Gastroesophageal sphincter (tissue), 3 donors: ENCODE data around the gene PZP.
"Not testable (repeated sequence)": the region's sequence is repeated elsewhere in the genome, so short reads cannot be mapped to it uniquely, and the experiment has no call there.

Source experiments
- CTCF ChIP-seq, 4 experiments: fragments of 200-600 bp in 2 of 4; fragments of 450-650 bp in 2 of 4; sonication (generic) in 1 of 4; IDR thresholded peaks; one replicate each; pipeline ENCODE4 v1.5.1; 2017 to 2019; ENCODE audit warnings: antibody characterized with exemption in 4 of 4, mild to moderate bottlenecking in 2 of 4, moderate library complexity in 2 of 4
- POLR2A ChIP-seq, 2 donors: fragments of 450-650 bp; IDR thresholded peaks; one replicate each; pipeline ENCODE4 v1.6.1; 2017; ENCODE audit warnings: antibody characterized with exemption in 2 of 2, mild to moderate bottlenecking in 2 of 2, moderate library complexity in 1 of 2

GRCh38 chr12:9139588-9140290, 68.5 kb downstream of the PZP start:
- not testable (repeated sequence) for TF ChIP-seq CTCF, POLR2A (IDR thresholded peaks at IDR 0.05)
